HG02981 (cell line): Measurements from ENCODE around the gene ABHD13.
"Not testable (repeated sequence)": the region's sequence is repeated elsewhere in the genome, so short reads cannot be mapped to it uniquely, and the experiment has no call there.

Source experiments
- ATAC-seq: cut with Tn5 transposase; IDR thresholded peaks from one replicate; pipeline ENCODE4 v1.9.1; 2021; ENCODE audit warnings: mild to moderate bottlenecking, moderate library complexity; ENCODE audit not compliant: unreplicated experiment

The ABHD13 gene

GRCh38 chr13:108223687-108224503 lies 5.7 kb downstream of the ABHD13 start:
- ATAC-seq = no peak

- peak; percentile 68 for ATAC-seq
These were observed 7.2 kb downstream of the ABHD13 start for GRCh38 chr13:108225440-108225839.

DNA sequence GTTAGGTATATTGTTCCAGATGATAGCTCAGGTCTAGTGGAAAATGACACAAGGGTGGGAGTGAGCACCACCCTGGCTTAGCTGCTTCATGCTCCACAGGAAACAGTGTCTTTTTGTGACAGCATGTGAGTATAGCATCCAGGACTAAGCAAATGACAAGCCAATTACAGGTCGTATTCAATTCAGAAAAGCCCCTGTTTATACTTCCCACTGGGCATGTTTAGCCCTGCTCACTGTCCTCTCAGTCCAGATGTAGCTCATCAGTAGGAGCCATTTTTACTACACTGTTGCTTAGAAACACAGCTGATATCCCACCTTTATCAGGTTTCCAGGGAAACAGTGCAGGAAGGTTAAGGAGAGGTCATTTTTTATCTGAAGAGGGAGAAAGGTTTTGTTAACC lies 8.0 kb downstream of the ABHD13 start:
- peak; percentile 26 for ATAC-seq

- no peak for ATAC-seq
These were observed 9.6 kb downstream of the ABHD13 start for GRCh38 chr13:108227651-108228272.

- ATAC-seq = no peak
These were observed 12.2 kb downstream of the ABHD13 start for GRCh38 chr13:108230377-108230776.

DNA sequence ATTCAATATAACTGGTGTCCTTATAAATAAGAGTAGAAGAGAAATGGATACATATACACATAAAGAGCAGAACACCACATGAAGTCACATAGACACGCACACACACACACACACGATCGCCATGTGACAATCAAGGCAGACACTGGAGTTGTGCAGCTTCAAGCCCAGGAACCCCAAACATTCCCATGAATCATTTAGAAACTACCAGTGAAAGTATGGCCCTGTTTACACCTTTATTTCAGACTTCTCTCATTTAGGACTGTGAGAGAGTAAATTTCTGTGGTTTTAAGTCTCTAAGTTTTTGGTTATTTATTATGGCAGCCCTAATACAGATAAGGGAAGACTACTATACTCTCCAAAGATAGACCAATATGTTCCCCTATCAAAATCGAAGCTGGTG lies 31.0 kb downstream of the ABHD13 start:
- ATAC-seq = no peak

DNA sequence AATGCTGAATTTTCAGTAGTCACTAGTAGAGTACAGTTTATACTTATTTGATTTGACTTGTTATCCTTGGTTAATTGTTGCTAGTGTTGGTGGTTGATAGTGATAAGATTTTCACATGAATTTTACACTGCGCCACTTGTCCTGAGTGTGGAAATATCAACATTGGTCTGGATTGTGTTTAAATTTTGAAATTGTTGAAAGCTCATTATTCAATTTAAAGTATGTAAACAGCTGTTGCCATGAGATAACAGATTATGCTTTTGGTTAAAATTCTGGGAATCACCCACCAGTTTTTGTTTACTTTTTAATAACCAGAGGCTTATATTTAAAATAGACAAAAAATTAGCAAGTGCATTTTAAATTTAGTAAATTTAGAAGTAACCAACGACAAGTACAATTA lies 39.1 kb downstream of the ABHD13 start:
- no peak for ATAC-seq

GRCh38 chr13:108263621-108264355 lies 45.6 kb downstream of the ABHD13 start:
- ATAC-seq = no peak

- ATAC-seq = no peak
These were observed 48.3 kb downstream of the ABHD13 start for GRCh38 chr13:108266321-108266990.

DNA sequence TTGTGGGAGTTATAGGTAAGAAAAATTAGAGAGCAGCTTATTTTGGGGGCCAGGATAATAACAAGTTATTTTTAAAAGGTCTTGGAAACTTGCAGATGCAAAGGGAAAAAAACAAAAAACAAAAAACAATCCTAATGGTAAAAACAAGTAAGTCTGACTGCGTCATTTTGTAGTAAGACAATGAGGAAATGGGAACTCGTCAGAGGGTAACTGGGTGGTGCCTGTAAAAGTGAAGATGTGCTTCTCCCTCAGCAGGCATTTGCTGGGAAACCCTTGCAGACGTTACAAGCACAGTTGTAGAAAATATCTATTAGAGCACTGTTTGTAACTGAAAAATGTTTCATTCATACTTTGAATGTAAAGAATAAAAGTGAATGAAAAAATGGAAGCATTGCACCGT lies 49.2 kb downstream of the ABHD13 start:
- ATAC-seq = no peak

GRCh38 chr13:108267855-108268254 lies 49.7 kb downstream of the ABHD13 start:
- not testable (repeated sequence) for ATAC-seq

- ATAC-seq = no peak
These were observed 50.4 kb downstream of the ABHD13 start for GRCh38 chr13:108268466-108269112.

DNA sequence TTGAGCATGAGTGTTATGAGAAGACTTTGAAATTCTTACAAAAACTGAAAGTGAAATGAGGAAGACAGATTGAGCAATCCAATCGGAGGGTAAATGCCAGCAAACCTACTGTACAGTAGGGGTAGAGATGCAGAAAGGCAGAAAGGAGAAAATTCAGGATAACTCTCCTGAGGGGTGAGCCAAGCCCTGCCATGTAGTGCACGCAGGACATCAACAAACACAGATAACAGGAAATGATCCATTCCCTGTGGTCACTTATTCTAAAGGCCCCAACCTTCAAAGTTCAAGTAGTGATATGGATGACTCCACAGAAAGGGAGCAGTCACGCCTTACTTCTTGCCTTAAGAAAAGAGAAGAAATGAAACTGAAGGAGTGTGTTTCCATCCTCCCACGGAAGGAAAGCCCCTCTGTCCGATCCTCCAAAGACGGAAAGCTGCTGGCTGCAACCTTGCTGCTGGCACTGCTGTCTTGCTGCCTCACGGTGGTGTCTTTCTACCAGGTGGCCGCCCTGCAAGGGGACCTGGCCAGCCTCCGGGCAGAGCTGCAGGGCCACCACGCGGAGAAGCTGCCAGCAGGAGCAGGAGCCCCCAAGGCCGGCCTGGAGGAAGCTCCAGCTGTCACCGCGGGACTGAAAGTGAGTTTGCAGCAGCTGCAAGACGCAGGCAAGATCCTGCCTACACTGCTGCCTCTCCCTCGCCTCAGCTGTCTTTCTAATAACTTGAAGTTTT lies 51.6 kb downstream of the ABHD13 start, which contains the start of gene TNFSF13B:
Gene TNFSF13B, plus strand, starts transcription at position 118 of the 728 bp plus-strand sequence. Its CDS starts 178 bp downstream, at position 296.
- peak; percentile 69 for ATAC-seq

DNA sequence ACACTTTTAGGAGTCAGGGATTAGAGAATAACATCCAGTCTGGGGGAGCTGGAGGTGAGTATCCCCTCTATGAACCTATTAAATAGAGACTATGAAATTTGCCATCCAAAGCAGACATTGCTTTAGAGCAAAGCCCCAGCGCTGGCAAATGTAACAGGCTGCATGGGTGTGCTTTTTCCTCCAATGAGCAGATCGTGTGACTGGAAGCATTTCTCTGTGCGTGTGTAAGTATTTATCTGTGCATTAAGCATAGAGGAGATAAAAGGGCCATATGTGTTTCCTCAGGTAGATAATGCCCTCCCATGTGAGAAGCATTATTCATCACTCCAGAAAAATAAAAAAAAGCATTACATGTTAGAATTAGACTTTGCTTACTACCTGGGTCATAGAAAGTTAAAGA lies 52.2 kb downstream of the ABHD13 start:
- ATAC-seq = peak; percentile 5

GRCh38 chr13:108272333-108272732 lies 54.1 kb downstream of the ABHD13 start:
- no peak for ATAC-seq

GRCh38 chr13:108273429-108274118 lies 55.4 kb downstream of the ABHD13 start:
- no peak for ATAC-seq

DNA sequence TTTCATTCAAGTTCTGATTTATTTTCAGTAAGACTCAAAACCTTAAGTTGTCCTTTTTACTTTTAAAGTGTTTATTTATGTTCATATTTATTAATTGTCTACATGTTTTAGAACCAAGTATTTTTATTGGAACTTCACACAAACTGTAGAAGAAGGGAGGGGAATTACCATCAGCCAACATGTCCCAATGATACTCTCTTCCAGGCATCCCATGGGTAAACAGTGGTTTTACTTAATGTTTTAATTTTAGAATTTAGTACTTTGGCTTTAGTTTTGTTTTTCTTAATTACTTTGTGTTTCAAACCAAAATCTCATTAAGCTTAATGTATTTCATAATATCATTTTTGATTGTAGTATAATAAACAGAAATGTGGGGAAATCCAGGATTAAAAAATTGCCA lies 56.5 kb downstream of the ABHD13 start:
- ATAC-seq = no peak

- no peak for ATAC-seq
These were observed 57.9 kb downstream of the ABHD13 start for GRCh38 chr13:108276060-108276459.

DNA sequence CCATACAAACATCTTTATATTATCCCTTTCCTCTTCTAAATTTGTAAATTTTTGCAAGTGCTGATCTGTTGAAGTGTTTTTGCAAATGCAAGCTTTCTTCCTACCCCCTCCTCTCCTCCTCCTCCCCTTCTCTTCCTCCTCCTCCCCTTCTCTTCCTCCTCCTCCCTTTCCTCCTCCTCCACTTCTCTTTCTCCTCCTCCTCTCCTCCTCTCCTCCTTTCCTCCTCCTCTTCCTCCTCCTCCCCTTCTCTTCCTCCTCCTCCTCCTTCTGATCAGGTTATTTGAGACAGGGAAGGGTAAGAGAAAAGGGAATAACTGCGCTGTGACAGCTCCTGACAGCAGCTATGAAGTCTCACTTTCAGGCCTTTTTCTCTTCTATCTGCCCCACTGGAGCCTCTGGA lies 60.3 kb downstream of the ABHD13 start:
- no peak for ATAC-seq
